Measurements from ENCODE around the gene UBTD2.

- TF ChIP-seq CTCF (IDR thresholded peaks at IDR 0.05) (no peak), POLR2A (IDR thresholded peaks at IDR 0.05) (no peak), EP300 (IDR thresholded peaks at IDR 0.05) (no peak)
These were observed 76.1 kb downstream of the UBTD2 start for GRCh38 chr5:172207511-172207910.
